Measurements from ENCODE around the gene LPCAT2.

Gene LPCAT2

DNA sequence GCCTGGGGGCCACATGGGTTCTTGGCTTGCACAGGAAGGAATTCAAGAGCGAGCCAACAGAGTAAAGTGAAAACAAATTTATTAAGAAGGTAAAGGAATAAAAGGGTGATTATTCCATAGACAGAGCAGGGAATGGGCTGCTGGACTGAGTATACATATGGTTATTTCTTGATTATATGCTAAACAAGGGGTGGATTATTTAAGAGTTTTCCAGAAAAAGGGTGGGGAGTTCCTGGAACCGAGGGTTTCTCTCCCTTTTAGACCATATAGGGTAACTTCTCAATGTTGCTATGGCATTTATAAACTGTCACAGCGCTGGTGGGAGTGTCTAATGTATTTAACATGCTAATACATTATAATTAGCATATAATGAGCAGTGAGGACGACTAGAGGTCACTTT is 27.8 kb upstream of the LPCAT2 start:
- no peak for DNase-seq (ENCODE audit: extremely low read depth, low read depth)

DNA sequence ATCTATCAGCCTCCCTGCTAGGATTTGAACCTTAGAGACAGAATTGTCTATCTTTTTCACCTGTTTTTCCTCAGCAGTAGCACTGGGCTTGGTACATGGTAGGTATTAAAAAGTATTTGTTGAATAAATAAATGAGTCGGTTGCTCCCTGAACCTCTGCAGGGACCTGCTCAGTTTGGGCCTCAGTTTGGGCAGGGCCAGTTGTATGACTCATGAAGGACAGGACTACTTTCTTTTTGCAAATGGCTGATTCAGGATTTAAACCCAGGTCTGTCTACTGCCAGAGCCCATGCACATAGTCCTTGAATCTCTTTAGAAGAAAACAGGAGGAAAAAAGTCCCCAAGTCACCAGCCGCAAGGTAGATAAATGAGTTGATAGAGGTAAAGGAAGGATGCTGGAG is 26.8 kb upstream of the LPCAT2 start:
- TF ChIP-seq, protein P1, sequence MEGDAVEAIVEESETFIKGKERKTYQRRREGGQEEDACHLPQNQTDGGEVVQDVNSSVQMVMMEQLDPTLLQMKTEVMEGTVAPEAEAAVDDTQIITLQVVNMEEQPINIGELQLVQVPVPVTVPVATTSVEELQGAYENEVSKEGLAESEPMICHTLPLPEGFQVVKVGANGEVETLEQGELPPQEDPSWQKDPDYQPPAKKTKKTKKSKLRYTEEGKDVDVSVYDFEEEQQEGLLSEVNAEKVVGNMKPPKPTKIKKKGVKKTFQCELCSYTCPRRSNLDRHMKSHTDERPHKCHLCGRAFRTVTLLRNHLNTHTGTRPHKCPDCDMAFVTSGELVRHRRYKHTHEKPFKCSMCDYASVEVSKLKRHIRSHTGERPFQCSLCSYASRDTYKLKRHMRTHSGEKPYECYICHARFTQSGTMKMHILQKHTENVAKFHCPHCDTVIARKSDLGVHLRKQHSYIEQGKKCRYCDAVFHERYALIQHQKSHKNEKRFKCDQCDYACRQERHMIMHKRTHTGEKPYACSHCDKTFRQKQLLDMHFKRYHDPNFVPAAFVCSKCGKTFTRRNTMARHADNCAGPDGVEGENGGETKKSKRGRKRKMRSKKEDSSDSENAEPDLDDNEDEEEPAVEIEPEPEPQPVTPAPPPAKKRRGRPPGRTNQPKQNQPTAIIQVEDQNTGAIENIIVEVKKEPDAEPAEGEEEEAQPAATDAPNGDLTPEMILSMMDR (IDR thresholded peaks at IDR 0.05; ENCODE audit: low read depth, low read length, missing control alignments), result no peak
- no peak for DNase-seq (ENCODE audit: extremely low read depth, low read depth)
- H3K4me3 ChIP-seq (replicated peaks; ENCODE audit: low read depth, low read length), result peak overlapping the region; percentile 90

More for the DNA sequence above, 27.8 kb upstream of the LPCAT2 start:
- peak overlapping the region; percentile 90 for H3K4me3 ChIP-seq (replicated peaks; ENCODE audit: low read depth, low read length)
- TF ChIP-seq, protein P1 (IDR thresholded peaks at IDR 0.05; ENCODE audit: low read depth, low read length, missing control alignments), result no peak

DNA sequence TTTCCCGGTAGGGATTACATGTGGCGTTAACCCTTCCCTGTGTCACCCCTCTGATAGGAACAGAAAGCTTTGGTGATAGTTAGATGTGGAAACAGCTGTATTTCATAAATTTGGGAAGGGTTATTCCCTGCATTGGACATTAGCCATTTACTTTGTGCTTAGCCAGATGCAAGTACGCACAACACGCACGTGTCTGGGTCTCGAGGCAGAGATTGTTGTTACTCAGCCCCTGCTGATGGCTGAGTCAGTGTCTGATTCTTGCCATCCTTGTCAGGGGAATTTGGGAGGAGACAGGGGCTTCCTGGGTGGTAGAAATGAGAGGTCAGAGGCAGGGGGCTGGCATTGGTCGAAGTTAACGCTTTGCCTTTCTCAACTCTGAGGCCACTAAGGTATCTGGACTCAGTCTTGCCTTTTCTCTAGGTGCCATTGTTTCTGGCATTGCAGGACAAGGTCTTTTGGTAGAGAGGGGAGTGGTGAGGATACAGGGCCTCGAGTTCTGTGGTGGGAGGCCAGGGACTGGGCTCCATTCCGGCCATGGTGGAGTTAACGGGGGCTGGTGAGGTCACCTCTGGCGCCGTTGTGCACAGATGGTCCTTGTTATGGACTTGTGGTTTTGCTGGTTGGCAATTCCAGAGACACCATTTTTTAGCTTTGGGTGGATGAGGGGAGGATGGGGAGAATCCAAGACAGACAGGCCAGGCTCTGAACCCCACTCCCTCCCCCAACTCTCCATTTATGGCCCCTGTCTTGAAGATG is 21.6 kb upstream of the LPCAT2 start:
- no peak overlapping the region for H3K4me3 ChIP-seq (replicated peaks; ENCODE audit: low read depth, low read length)
- TF ChIP-seq, protein P1 (IDR thresholded peaks at IDR 0.05; ENCODE audit: low read depth, low read length, missing control alignments), result no peak
- peak; percentile 81 for DNase-seq (ENCODE audit: extremely low read depth, low read depth)

DNA sequence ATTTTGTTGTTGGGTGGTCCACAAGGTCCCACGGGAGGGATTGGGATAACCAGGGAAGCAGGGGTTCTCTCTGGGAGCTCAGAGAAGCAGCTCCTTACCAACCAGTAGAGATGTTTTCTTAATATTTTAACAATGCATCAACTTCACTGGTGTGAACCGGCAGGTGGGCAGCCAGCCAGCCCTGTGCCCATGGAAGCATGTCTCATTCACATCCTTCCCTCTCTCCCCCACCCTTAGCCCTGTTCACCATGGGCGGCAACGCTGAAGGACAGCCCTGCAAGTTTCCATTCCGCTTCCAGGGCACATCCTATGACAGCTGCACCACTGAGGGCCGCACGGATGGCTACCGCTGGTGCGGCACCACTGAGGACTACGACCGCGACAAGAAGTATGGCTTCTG is 20.6 kb upstream of the LPCAT2 start:
- H3K4me3 ChIP-seq (replicated peaks; ENCODE audit: low read depth, low read length), result no peak overlapping the region
- TF ChIP-seq, protein P1 (IDR thresholded peaks at IDR 0.05; ENCODE audit: low read depth, low read length, missing control alignments), result no peak
- no peak for DNase-seq (ENCODE audit: extremely low read depth, low read depth)

DNA sequence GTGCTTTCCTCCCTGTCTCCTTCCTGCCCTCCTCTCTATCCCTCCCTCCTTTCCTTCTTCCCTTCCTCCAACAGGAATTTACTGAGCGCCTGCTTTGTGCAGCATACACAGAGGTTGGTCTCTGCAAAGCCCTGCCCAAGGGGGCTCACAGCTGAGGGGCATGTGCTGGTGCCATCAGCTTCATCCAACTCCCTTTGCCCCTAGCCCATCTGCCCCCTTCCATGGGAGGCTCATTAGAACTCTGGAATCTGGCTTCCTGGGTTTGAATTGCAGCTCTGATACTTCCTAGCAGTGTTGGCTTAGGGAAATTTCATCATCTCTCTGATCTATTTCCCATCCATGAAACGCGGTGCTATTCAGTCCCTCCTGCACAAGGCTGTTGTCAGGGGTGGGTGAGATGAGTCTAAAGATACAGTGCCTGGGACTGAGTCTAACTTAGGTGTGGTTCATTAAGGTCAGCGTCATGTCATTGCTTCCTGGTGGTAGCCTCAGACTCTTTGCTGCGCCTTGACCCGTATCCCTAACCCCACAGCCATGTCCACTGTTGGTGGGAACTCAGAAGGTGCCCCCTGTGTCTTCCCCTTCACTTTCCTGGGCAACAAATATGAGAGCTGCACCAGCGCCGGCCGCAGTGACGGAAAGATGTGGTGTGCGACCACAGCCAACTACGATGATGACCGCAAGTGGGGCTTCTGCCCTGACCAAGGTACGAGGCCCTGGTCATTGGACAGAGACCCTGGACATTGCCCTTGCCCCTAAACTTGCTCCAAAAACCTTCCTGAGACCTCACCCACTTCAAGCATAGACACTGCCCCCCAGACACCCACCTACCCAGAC is 19.5 kb upstream of the LPCAT2 start:
- no peak overlapping the region for H3K4me3 ChIP-seq (replicated peaks; ENCODE audit: low read depth, low read length)
- TF ChIP-seq, protein P1 (IDR thresholded peaks at IDR 0.05; ENCODE audit: low read depth, low read length, missing control alignments), result no peak
- DNase-seq (ENCODE audit: extremely low read depth, low read depth), result no peak

DNA sequence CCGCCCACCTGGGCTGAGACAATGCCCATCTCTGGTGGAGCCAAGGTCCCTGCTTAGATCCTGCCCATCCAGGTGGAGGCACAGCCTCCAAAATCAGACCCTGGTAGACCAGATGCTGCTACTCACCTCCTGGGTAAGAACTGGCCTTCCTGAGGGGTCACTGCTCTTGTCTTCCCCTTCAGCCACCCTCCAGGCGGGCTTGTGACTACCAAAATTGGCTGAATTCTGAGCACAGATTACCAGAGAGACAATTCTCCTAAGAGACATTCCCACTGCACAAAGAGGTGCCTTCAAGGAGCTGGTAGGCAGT is 19.0 kb upstream of the LPCAT2 start:
- no peak overlapping the region for H3K4me3 ChIP-seq (replicated peaks; ENCODE audit: low read depth, low read length)
- TF ChIP-seq, protein P1 (IDR thresholded peaks at IDR 0.05; ENCODE audit: low read depth, low read length, missing control alignments), result no peak
- no peak for DNase-seq (ENCODE audit: extremely low read depth, low read depth)

Data from HFF-Myc (cell line).